OCI-M1 (cell line): ENCODE results near the gene SLC38A10.

Source experiments
- DNase-seq: peaks from one replicate; lab custom pipeline; 2025; lab: John Stamatoyannopoulos, UW

SLC38A10 gene

GRCh38 chr17:81277946-81278693, 17.0 kb downstream of the SLC38A10 start:
- no peak for DNase-seq

GRCh38 chr17:81277421-81277820, 17.7 kb downstream of the SLC38A10 start:
- DNase-seq: no peak

GRCh38 chr17:81276781-81277180, 18.3 kb downstream of the SLC38A10 start:
- DNase-seq: no peak

GRCh38 chr17:81274471-81274855, 20.6 kb downstream of the SLC38A10 start:
- DNase-seq: no peak

- no peak for DNase-seq
Observed at GRCh38 chr17:81273698-81274470, 21.2 kb downstream of the SLC38A10 start.

- no peak for DNase-seq
Observed at GRCh38 chr17:81272616-81273015, 22.5 kb downstream of the SLC38A10 start.

GRCh38 chr17:81271226-81271625, 23.9 kb downstream of the SLC38A10 start:
- DNase-seq: no peak

GRCh38 chr17:81270279-81270678, 24.8 kb downstream of the SLC38A10 start:
- no peak for DNase-seq

- DNase-seq: no peak
Observed at GRCh38 chr17:81267390-81268067, 27.6 kb downstream of the SLC38A10 start.

GRCh38 chr17:81265576-81265975, 29.5 kb downstream of the SLC38A10 start:
- DNase-seq: no peak

GRCh38 chr17:81264640-81265039, 30.5 kb downstream of the SLC38A10 start:
- no peak for DNase-seq

- no peak for DNase-seq
Observed at GRCh38 chr17:81263371-81264181, 31.5 kb downstream of the SLC38A10 start.

GRCh38 chr17:81261582-81262336, 33.3 kb downstream of the SLC38A10 start:
- peak; percentile 64 for DNase-seq

- DNase-seq: no peak
Observed at GRCh38 chr17:81261096-81261495, 34.0 kb downstream of the SLC38A10 start.

- DNase-seq: no peak
Observed at GRCh38 chr17:81260641-81261040, 34.5 kb downstream of the SLC38A10 start.

GRCh38 chr17:81260171-81260570, 34.9 kb downstream of the SLC38A10 start:
- no peak for DNase-seq

GRCh38 chr17:81259058-81259605, 36.0 kb downstream of the SLC38A10 start:
- no peak for DNase-seq

GRCh38 chr17:81258292-81258691, 36.8 kb downstream of the SLC38A10 start:
- DNase-seq: no peak

GRCh38 chr17:81257533-81257932, 37.6 kb downstream of the SLC38A10 start:
- no peak for DNase-seq

- no peak for DNase-seq
Observed at GRCh38 chr17:81256616-81257015, 38.5 kb downstream of the SLC38A10 start.
